Progenitor cell of endocrine pancreas (in vitro differentiated cells): ENCODE measurements around the gene KCTD14. TPM values are rescaled to one million over a fixed set of nuclear protein-coding genes. Genes with fewer than 3 reads are reported as not detected.
"Not testable (repeated sequence)": the region's sequence is repeated elsewhere in the genome, so short reads cannot be mapped to it uniquely, and the experiment has no call there.

Source experiments
- DNase-seq: peaks from one replicate; pipeline ENCODE4 v3.0.0; 2021; ENCODE audit warnings: low spot score; ENCODE audit not compliant: unreplicated experiment
- H3K27ac Mint-ChIP-seq: 2 replicates; pipeline ENCODE4 v1.8.0; 2021; ENCODE audit warnings: mild to moderate bottlenecking, moderate library complexity, mixed read lengths
- H3K27me3 Mint-ChIP-seq: 2 replicates; pipeline ENCODE4 v1.8.0; 2021; ENCODE audit warnings: mixed read lengths
- H3K36me3 Mint-ChIP-seq: 2 replicates; pipeline ENCODE4 v1.8.0; 2022; ENCODE audit warnings: mixed read lengths; ENCODE audit not compliant: insufficient read depth
- H3K4me1 Mint-ChIP-seq: 2 replicates; pipeline ENCODE4 v1.8.0; 2021; ENCODE audit warnings: low read depth, mixed read lengths
- H3K4me3 Mint-ChIP-seq: 2 replicates; pipeline ENCODE4 v1.8.0; 2021; ENCODE audit warnings: low read depth, mild to moderate bottlenecking, moderate library complexity, mixed read lengths
- H3K9me3 Mint-ChIP-seq: 2 replicates; pipeline ENCODE4 v1.8.0; 2021; ENCODE audit warnings: low read depth, mixed read lengths
- CTCF ChIP-seq: fragments of 200-600 bp; sonication (generic); IDR thresholded peaks from one replicate; pipeline ENCODE4 v1.5.0; 2021; ENCODE audit warnings: antibody characterized with exemption, mild to moderate bottlenecking; ENCODE audit not compliant: unreplicated experiment
- total RNA-seq: library from RNA; stranded (reverse); gene quantifications from 2 replicates; pipeline ENCODE4 v1.2.1, GENCODE V29; 2021

Gene KCTD14
- total RNA-seq, 1 donor from 2014 or later = 5.4 TPM

- Mint-ChIP-seq H3K4me1 (peaks cover 5% of the 10 kb centered on the region), H3K9me3 (no peaks in the 10 kb centered on the region), H3K36me3 (no peaks in the 10 kb centered on the region), H3K27ac (no peak overlapping the region), H3K4me3 (peak overlapping the region; percentile 53), H3K27me3 (peaks cover 13% of the 10 kb centered on the region)
- peak; percentile 82 for DNase-seq
- peak; percentile 99 for TF ChIP-seq CTCF
Measured at GRCh38 chr11:78045851-78046485, 22.9 kb upstream of the KCTD14 start.

GRCh38 chr11:78044706-78045105, 21.6 kb upstream of the KCTD14 start:
- Mint-ChIP-seq H3K4me3 (no peak overlapping the region), H3K27me3 (peaks cover 13% of the 10 kb centered on the region), H3K9me3 (no peaks in the 10 kb centered on the region), H3K36me3 (no peaks in the 10 kb centered on the region), H3K27ac (no peak overlapping the region), H3K4me1 (peaks cover 8% of the 10 kb centered on the region)
- no peak for DNase-seq
- no peak for TF ChIP-seq CTCF

GRCh38 chr11:78041843-78042440, 18.9 kb upstream of the KCTD14 start:
- H3K9me3 Mint-ChIP-seq = no peaks in the 10 kb centered on the region
- H3K36me3 Mint-ChIP-seq = no peaks in the 10 kb centered on the region
- H3K4me3 Mint-ChIP-seq = no peak overlapping the region
- DNase-seq = no peak
- H3K27ac Mint-ChIP-seq = no peak overlapping the region
- TF ChIP-seq CTCF = no peak
- H3K27me3 Mint-ChIP-seq = peaks cover 13% of the 10 kb centered on the region
- H3K4me1 Mint-ChIP-seq = peaks cover 8% of the 10 kb centered on the region

- not testable (repeated sequence) for DNase-seq, H3K27ac Mint-ChIP-seq, H3K4me3 Mint-ChIP-seq, H3K9me3 Mint-ChIP-seq, H3K36me3 Mint-ChIP-seq, H3K4me1 Mint-ChIP-seq
- H3K27me3 Mint-ChIP-seq = peaks cover 13% of the 10 kb centered on the region
Measured at GRCh38 chr11:78041380-78041719, 18.3 kb upstream of the KCTD14 start.

GRCh38 chr11:78040691-78041379, 17.8 kb upstream of the KCTD14 start:
- Mint-ChIP-seq H3K27ac (no peak overlapping the region), H3K9me3 (no peaks in the 10 kb centered on the region), H3K27me3 (peaks cover 13% of the 10 kb centered on the region), H3K4me1 (peaks cover 5% of the 10 kb centered on the region), H3K36me3 (no peaks in the 10 kb centered on the region), H3K4me3 (no peak overlapping the region)
- no peak for DNase-seq
- TF ChIP-seq CTCF = no peak
